HG03103 (cell line): Measurements from ENCODE around the gene PES1.
"Not testable (repeated sequence)": the region's sequence is repeated elsewhere in the genome, so short reads cannot be mapped to it uniquely, and the experiment has no call there.

Experiments
- ATAC-seq: cut with Tn5 transposase; IDR thresholded peaks from one replicate; pipeline ENCODE4 v1.9.1; 2021; ENCODE audit warnings: low read depth; ENCODE audit not compliant: unreplicated experiment

PES1 gene

DNA sequence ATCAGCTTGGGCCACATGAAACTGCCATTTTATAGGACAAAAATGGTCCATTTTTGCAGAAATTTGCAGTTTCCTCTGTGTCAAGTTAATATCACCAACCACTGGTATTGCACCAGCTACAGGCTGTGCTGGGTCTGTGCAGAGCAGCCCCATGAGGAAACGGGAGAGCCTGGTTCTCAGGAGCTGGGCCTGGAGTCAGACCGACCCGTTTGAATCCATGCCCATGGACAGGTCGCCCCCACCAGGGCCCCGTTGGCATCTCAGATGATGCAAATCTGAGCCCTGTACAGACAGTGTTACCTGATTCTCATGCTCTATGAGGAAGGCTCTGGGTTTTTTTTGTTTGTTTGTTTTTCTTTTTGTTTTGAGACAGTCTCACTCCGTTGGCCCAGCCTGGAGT, 35.3 kb downstream of the PES1 start:
- no peak for ATAC-seq

DNA sequence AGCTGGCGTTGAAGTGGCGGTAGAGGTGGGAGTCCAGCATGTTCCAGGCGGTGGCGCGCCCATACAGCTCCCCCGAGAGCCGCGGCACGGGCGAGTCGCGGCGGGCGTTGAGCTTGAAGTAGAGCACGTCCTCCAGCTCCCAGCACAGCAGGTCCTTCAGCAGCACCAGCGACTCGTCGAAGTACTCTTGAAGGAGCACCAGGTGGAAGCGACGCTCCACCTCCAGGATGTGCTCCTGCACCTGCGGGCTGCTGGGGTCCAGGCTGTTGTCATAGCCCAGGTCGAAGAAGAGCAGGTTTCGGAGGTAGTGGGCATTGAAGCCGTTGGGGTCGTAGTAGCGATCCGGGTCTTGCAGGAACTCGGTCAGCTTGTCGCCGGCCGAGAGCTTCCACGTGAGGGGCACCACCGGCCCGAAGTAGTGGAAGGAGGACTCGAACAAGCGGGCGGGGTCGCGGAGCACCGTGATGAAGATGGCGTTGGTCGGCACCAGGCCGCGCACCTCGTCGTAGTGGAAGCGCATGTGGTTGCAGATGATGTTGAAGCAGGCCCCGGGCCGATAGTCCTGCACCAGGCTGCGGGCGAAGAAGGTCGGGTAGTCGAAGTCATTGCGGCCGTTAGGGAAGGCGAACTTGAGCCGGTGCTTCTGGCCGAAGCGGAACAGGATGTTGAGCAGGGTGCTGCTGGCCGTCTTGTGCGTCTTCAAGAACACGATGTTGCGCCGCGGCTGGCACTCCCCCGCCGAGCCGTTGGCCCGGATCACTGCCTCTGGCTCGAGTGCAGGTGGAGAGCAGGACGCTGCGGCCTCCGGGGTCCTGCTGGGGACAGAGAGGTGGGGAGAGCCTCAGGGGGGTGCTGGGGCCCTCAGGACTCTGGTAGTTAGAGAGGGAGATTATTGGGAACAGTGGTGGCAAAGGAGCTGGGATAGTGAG, 36.2 kb downstream of the PES1 start:
- no peak for ATAC-seq

DNA sequence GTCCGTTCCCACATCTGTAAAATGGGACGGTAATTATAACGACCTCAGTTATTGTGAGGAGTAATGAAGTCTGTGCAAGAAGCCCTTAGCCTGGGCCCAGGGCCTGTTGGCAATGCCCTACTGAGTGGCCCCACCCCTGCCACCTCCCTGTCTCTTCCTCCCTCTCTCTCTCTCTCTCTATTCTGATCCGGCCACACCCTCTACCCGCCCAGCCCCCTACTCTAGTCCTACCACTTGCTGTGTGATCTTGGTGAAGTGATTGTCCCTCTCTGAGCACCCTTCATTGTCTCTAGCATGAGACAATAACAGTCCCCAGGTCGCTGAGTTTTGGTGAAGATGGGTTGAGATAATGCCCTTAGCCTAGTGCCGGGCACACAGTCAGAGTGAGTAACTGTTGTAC, 37.7 kb downstream of the PES1 start:
- ATAC-seq: no peak

DNA sequence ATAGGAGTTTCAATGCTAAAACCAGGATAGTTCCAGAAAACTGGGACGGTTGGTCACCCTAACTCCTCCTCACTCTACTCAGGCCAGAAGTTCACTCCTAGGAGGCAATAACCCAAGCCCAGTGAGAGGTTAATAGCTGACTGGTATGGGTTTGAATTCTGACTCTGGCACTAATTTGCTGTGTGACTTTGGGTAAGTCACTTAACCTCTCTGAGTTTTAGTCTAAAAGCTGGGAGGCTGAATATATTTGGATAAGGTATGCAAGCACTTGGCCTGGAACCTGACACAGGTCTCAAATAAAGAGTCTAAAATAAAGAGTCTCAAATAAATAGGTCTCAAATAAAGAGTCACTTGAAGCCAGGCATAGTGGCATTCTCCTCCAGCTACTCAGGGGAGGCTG, 39.0 kb downstream of the PES1 start:
- ATAC-seq: no peak

DNA sequence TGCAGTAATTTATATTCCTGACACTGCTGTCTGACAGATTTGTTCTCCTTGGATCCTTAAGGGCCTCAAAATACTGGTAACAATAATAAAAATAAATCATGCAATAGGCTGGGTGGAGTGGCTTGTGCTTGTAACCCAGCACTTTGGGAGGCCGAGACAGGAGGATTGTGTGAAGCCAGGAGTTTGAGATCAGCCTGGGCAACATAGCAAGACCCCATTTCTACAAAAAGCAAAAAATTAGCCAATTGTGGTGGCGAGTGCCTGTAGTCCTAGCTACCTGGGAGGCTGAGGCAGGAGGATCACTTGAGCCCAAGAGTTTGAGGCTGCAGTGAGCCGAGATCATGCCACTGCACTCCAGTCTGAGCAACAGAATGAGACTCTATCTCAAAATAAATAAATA, 39.9 kb downstream of the PES1 start:
- not testable (repeated sequence) for ATAC-seq

DNA sequence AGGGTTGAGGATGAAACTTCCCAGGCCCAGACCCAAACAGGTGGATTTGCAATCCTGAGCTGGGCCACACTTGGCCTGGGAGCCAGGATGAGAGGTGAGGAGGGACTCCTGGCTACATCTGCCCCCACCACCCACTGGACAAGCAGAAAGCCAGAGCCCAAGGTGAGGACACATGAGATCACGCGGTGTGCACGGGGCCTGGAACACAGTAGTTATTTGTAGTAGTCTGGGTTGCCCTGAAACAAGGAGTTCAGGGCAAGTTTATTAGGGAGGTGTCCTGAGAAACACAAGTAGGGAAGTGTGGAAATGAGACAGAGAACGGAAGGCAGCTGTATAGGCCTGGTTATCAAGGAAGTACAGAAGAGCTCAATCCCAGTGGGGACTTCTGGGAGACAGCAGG, 44.5 kb downstream of the PES1 start:
- no peak for ATAC-seq

DNA sequence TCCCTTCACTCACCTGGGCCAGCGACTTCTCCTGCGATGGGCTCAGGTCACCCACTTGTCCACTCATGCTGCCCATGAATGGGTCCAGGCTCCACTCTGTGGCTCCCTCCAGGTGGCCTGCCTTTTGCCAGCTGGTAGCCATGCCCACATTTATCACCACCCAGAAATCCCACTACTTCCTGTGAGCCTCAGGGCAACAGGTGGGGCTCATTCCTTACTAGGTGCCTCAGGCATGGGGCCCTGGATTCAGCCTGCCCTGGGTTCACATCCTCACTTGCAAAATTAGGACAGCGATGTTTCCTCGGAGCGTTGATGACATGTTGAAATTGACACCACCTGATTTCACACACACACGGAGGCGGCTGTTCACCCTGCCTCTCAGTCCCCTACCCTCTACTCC, 45.1 kb downstream of the PES1 start, which contains the start of gene SEC14L6:
SEC14L6 (minus strand) TSS at position 126 of the 400 bp plus-strand sequence; CDS start at position 67, 59 bp downstream.
- ATAC-seq: no peak

DNA sequence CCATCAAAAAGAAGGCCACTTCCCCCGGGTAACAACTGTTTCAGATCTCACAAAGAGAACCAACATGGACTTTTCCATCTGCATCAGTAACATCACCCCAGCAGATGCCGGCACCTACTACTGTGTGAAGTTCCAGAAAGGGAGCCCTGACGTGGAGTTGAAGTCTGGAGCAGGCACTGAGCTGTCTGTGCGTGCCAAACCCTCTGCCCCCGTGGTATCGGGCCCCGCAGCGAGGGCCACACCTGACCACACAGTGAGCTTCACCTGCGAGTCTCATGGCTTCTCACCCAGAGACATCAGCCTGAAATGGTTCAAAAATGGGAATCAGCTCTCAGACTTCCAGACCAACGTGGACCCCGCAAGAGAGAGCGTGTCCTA, 48.9 kb downstream of the PES1 start:
- no peak for ATAC-seq

DNA sequence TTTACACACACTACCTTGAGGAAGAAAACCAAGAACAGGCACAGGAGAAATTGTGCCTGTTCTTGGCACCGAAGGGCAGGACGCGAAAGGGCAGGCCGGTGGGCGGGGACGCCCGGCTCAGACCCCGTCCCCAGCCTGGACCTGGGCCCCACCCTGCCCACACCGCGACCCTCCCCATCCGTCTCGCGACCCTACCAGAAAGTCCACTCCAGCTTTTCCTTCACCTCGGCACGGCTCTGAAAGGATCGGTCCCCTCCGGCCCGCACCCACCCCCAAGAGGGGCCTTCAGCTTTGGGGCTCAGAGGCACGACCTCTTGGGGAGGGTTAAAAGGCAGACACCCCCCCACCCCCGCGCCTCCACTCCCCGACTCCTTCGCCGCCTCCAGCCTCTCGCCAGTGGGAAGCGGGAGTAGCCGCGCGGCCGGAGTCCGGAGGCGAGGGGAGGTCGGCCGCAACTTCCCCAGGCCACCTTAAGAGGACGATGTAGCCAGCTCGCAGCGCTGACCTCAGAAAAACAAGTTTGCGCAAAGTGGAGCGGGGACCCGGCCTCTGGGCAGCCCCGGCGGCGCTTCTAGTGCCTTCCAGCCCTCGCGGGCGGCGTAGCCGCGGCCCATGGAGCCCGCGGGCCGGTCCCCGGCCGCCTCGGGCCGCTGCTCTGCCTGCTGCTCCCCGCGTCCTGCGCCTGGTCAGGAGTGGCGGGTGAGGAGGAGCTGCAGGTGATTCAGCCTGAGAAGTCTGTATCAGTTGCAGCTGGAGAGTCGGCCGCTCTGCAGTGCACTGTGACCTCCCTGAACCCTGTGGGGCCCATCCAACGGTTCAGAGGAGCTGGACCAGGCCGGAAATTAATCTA, 49.5 kb downstream of the PES1 start:
- ATAC-seq: no peak

DNA sequence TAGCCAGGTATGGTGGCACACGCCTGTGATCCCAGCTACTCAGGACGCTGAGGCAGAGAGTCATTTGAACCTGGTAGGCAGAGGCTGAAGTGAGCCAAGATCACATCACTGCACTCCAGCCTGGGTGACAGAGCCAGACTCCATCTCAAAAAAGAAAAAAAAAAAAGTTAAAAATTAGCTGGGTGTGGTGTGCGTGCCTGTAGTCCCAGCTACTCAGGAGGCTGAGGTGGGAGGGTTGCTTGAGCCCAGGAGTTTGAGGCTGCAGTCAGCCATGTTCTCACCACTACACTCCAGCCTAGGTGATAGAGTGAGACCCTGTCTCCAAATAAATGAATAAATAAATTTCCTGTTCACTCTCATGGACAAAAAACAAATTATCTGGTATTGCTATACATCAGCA, 50.2 kb downstream of the PES1 start:
- not testable (repeated sequence) for ATAC-seq

DNA sequence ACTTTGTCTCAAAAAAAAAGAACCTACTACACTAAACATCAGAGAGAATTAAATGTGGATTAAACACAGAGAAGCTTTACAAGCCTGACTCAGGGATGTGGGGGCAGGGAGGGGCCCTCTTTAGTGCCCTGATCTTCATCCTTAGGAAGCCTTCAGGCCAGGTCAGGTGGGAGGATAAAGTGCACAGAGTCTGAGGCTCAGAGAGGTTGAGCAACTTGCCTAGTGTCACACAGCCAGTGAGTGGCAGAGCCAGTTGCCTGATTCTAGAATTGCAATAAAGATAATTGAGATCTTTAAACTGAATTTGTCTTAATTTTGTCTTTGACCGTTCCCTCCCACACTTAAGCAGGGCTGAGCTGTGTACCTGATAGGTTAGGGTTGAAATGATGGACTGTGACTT, 52.3 kb downstream of the PES1 start:
- no peak for ATAC-seq

DNA sequence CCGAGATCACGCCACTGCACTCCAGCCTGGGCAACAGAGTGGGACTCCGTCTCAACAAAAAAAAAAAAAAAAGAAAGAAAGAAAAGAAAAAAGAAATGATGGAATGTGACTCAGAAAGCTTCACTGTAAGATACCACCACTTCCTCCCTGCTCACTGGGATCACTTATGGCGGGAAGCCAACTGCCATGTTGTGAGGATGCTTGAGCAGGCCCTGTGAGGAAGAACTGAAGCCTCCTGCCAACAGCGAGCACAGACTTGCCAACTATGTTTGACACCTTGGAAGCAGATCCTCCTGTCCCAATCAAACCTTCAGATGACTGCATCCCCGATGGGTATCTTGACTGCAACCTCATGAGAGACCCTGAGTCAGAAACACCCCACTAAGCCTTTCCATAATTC, 53.4 kb downstream of the PES1 start:
- ATAC-seq: no peak

DNA sequence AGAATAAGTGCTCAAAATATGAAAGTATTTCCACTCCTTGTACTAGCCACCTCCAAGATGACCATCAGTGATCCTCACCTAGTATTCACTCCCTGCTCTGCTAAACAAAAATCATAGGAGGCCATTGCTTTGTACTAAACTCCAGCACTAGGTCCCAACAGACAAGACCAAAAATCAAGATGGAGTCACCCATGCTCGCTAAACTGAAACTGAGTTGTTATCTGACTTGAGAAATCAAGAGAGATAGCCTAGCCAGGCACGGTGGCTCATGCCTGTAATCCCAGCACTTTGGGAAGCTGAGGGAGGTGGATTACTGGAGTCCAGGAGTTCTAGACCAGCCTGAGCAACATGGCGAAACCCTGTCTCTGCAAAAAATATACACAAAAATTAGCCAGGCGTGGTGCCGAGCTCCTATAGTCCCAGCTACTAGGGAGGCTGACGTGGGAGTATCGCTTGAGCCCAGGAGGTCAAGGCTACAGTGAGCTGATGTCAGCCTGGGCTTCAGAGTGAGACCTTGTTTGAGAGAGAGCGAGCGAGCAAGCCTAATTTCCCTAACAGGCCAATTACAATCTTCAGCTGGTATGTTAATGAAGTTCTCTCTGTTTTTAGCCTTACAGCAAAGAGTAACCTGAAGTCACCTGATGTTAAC, 54.5 kb downstream of the PES1 start:
- no peak for ATAC-seq

DNA sequence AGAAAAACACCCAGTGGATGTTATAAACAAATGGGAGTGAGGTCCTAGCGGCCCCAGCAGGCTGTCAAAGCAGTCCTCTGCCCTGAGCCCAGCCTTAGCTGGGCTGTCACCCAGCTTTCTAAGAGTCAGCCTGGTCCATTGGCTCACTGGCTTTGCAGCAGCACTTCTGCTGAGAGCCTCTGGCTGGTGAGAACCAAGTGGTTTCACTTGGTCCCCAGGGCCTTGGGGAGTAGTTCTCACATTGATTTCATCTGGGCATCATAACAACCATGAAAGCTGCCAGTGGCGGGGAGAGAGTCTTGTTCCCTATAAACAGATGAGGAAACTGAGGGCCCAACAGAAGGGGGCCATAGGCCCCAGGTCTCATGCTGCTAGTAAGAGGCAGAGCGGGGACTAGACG, 56.5 kb downstream of the PES1 start:
- no peak for ATAC-seq

DNA sequence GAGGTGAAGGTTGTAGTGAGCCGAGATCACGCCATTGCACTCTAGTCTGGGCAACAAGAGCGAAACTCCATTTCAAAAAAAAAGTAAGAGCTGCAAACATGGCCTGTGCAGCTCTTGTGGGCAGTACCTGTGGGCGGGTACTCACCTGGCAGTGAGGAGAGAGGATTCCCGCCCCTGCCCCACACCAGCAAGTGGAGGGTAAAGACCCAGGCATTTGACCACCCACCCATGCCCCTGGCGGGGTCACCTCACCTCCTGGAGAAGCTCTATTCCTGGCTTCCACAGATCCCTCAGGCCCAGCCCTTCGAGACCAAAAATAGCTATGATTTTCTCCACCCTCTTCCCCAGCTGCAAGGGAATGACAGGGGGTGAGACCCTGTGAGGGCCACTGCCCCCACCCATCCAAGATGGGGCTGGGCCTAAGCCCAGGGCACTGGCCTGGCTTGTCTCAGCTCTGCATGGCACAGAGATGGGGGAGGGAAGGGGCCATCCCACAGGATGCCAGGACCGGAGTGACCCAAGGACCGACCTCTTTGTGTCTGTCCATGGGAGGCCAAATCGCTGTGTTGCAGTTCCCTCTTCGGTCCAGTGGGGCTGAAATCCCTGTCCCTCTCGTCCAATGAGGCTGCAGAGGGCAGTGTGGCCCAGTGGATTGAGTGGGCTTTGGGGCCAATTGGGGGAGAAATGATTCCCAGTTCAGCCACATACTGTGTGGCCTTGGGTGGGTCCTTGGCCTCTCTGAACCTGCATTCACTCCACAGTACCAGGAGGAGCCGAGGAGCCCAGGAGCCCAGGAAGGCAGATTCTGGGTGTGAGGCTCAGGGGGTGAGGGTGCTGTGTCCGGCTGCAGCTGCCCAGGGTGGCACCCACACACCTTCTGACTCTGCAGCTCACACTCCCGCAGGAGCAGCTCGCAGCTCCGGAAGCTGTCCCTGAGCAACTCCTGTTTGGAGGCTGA, 59.8 kb downstream of the PES1 start:
- ATAC-seq: no peak

DNA sequence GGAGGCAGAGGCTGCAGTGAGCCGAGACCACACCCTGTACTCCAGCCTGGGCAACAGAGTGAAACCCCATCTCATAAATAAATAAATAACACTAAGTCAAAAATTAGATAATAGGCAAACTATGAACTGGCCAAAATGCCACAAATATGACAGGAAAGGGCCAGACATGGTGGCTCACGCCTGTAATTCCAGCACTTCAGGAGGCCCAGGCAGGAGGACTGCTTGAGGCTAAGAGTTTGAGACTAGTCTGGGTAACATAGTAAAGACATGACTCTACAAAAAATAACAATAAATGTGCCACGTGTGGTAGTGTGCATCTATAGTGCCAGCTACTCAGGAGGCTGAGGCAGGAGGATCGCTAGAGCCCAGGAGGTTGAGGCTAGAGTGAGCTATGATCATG, 65.1 kb downstream of the PES1 start:
- ATAC-seq: no peak
